ENCODE results near the gene TNFSF13. TPM values are rescaled to one million over a fixed set of nuclear protein-coding genes. Genes with fewer than 3 reads are reported as not detected.
A peak's percentile ranks its signal among the peaks of the same experiment; 100 is the strongest.
"Not testable (repeated sequence)": the region's sequence is repeated elsewhere in the genome, so short reads cannot be mapped to it uniquely, and the experiment has no call there.

Gene TNFSF13
- total and polyA plus RNA-seq, 3 experiments from 2014 or later: 0.80 to 1.6 TPM; not detected in 1

DNA sequence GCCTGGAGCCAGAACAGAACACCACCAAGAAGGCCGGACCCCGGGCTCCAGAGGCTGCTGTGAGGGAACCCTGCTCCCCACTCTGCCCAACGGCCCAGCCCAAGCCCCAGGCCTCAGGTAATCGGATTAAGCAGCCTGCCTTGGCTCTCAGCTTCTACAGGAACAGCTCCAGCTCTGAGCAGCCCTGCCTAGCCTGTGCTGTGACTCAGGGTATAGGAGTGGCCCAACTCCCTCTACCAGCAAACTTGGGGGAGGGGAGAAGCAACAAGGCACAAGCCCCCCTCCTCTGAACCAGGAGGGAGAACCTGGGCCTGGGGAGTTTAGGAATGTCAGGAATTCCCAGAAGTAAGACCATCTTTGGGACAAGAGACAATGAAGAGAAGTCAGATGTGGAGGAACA lies 32.2 kb downstream of the TNFSF13 start:
- no peaks in the 10 kb centered on the region for H3K4me1 ChIP-seq (ENCODE audit: insufficient read depth, low read length)
- no peaks in the 10 kb centered on the region for H3K27me3 ChIP-seq (ENCODE audit: insufficient read depth, low read length, poor library complexity, severe bottlenecking)
- Mint-ChIP-seq H3K27me3 (no peaks in the 10 kb centered on the region), H3K9me3 (no peaks in the 10 kb centered on the region), H3K36me3 (peaks cover 14 to 66% (median 18%) of the 10 kb centered on the region in 3 donors), H3K27ac (peak overlapping the region in 4 of 8 donors; percentile 29 to 88 (median 42)), H3K4me3 (no peak overlapping the region), H3K4me1 (peaks cover under 1 to 4% (median 1%) of the 10 kb centered on the region in 3 donors)
- H3K36me3 ChIP-seq (ENCODE audit: insufficient read depth, low read length): peaks cover 44% of the 10 kb centered on the region
- no peak for DNase-seq
- ChIA-PET CTCF (interaction anchor here (0.8 to 2.9 kb wide), 6 partner anchors 30 to 155 kb away, joined by 3 to 18 read pairs (median 10); partner anchors contain the start of genes TMEM102, TP53 and WRAP53), POLR2A (no interaction called here)
- H3K27ac ChIP-seq (ENCODE audit: low read depth, low read length): no peak overlapping the region
- no peaks in the 10 kb centered on the region for H3K9me3 ChIP-seq (ENCODE audit: low read length)
- H3K4me3 ChIP-seq (ENCODE audit: low read length): no peak overlapping the region

DNA sequence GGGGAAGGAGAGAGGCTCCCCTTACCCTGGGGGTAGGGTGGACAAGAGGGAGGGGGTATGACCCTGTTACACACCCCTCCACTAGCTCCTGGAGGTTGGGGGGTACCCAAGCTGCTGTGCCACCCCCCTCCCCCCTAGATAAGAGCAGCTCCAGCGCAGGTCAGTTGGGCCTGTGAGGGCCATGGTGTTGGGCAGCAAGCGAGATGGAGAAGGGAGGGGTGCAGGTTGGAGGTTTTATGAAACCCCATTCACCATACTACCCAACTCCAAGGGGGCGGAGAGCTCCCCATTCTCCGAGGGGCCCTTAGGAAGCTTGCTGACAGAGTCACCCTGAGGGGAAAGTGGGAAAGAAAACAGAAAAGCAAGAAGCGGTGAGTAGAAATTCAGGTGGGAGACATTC lies 33.0 kb downstream of the TNFSF13 start:
- Histone ChIP-seq H3K36me3 (ENCODE audit: insufficient read depth, low read length) (peaks cover 46% of the 10 kb centered on the region), H3K4me3 (ENCODE audit: low read length) (no peak overlapping the region), H3K27ac (ENCODE audit: low read depth, low read length) (no peak overlapping the region), H3K27me3 (ENCODE audit: insufficient read depth, low read length, poor library complexity, severe bottlenecking) (no peaks in the 10 kb centered on the region), H3K9me3 (ENCODE audit: low read length) (no peaks in the 10 kb centered on the region), H3K4me1 (ENCODE audit: insufficient read depth, low read length) (no peaks in the 10 kb centered on the region)
- H3K4me1 Mint-ChIP-seq: peaks cover 0 to 3% (median 0%) of the 10 kb centered on the region in 3 donors
- H3K9me3 Mint-ChIP-seq: no peaks in the 10 kb centered on the region
- no peaks in the 10 kb centered on the region for H3K27me3 Mint-ChIP-seq
- peaks cover 14 to 75% (median 18%) of the 10 kb centered on the region in 3 donors for H3K36me3 Mint-ChIP-seq
- H3K4me3 Mint-ChIP-seq: no peak overlapping the region
- CTCF ChIA-PET: no interaction called here
- POLR2A ChIA-PET: no interaction called here
- DNase-seq: no peak
- H3K27ac Mint-ChIP-seq: no peak overlapping the region

DNA sequence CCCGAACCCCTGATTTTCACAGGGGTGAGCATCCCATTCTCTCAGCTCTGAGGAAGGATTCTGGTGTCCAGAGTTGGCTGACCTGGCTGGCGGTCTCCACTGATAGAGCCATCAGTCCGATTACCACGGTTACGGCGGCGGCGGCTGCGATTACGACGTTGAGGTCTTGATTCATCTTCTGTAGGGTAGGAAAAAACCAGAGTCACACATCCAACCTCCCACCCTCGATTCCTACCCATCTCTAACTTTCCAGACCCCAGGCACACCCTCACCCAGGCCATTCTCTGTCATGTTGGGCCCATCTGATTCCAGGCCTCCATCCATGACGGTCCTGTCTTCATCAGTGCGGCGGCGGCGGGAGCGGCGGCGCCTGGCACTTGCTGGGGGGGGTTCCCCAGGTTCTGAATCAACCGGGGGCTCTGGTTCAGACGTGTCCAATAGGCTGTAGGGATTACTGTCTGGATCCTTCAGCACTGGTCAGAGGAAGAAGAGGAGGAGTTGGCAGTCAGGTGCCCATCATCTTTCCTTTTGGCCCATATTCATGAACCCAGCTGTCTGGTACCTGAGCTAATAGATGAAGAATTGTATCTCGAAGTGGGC lies 34.0 kb downstream of the TNFSF13 start:
- Mint-ChIP-seq H3K4me3 (no peak overlapping the region), H3K9me3 (no peaks in the 10 kb centered on the region), H3K4me1 (peaks cover 0 to 3% (median 0%) of the 10 kb centered on the region in 3 donors), H3K27ac (no peak overlapping the region), H3K27me3 (no peaks in the 10 kb centered on the region), H3K36me3 (peaks cover 14 to 75% (median 20%) of the 10 kb centered on the region in 3 donors)
- Histone ChIP-seq H3K9me3 (ENCODE audit: low read length) (no peaks in the 10 kb centered on the region), H3K27ac (ENCODE audit: low read depth, low read length) (no peak overlapping the region), H3K27me3 (ENCODE audit: insufficient read depth, low read length, poor library complexity, severe bottlenecking) (no peaks in the 10 kb centered on the region), H3K4me1 (ENCODE audit: insufficient read depth, low read length) (no peaks in the 10 kb centered on the region), H3K36me3 (ENCODE audit: insufficient read depth, low read length) (peaks cover 46% of the 10 kb centered on the region), H3K4me3 (ENCODE audit: low read length) (no peak overlapping the region)
- ChIA-PET POLR2A (no interaction called here), CTCF (no interaction called here)
- no peak for DNase-seq

DNA sequence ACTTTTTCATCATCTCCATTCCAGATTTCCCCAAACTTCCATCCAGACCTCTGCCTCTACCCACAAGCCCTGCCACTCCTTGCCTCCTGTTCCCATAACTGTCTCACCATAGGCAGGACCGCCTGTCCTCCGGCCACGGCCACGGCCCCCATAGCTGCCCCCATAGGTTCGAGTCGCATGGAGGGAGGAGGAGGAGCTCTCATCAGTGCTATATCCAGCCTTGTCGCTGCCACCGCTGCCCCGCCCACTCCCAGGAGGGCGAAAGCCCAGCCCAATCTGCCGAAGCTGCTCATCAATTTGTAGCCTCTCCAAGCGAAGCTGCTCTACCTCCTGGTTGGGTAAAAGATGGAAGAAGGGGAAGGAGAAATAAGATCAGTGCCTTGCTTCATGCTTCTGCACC lies 34.7 kb downstream of the TNFSF13 start:
- Mint-ChIP-seq H3K36me3 (peaks cover 14 to 71% (median 20%) of the 10 kb centered on the region in 3 donors), H3K9me3 (no peaks in the 10 kb centered on the region), H3K27ac (peak overlapping the region in 1 of 8 donors; percentile 6), H3K27me3 (no peaks in the 10 kb centered on the region), H3K4me1 (peaks cover 0 to 3% (median 0%) of the 10 kb centered on the region in 3 donors), H3K4me3 (no peak overlapping the region)
- H3K27ac ChIP-seq (ENCODE audit: low read depth, low read length): no peak overlapping the region
- H3K36me3 ChIP-seq (ENCODE audit: insufficient read depth, low read length): peaks cover 43% of the 10 kb centered on the region
- H3K27me3 ChIP-seq (ENCODE audit: insufficient read depth, low read length, poor library complexity, severe bottlenecking): no peaks in the 10 kb centered on the region
- H3K4me3 ChIP-seq (ENCODE audit: low read length): no peak overlapping the region
- H3K4me1 ChIP-seq (ENCODE audit: insufficient read depth, low read length): no peaks in the 10 kb centered on the region
- POLR2A ChIA-PET: no interaction called here
- CTCF ChIA-PET: interaction anchor here (2.6 kb wide), 1 partner anchor 9 kb away, joined by 12 read pairs; the partner anchor contains the start of gene MPDU1
- DNase-seq: no peak
- no peaks in the 10 kb centered on the region for H3K9me3 ChIP-seq (ENCODE audit: low read length)

DNA sequence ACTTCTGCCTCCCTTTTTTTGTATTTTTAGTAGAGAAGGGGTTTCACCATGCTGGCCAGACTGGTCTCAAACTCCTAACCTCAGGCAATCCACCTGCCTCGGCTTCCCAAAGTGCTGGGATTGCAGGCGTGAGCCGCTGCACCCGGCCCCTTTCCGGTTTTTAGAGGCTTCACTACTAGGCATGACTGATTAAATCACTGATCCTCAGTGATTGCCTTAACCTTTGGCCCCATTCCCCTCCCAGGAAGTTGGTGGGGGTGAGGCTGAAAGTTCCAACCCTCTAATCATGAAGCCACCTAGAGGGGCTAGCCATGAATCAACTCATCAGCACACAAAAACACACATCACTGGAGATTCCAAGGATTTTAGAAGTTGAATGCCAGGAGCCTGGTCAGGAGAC lies 39.0 kb downstream of the TNFSF13 start:
- H3K27ac ChIP-seq (ENCODE audit: low read depth, low read length); H3K4me1 ChIP-seq (ENCODE audit: insufficient read depth, low read length); H3K4me3 Mint-ChIP-seq; DNase-seq; H3K4me1 Mint-ChIP-seq; CTCF ChIA-PET; H3K9me3 ChIP-seq (ENCODE audit: low read length); H3K4me3 ChIP-seq (ENCODE audit: low read length); H3K9me3 Mint-ChIP-seq; H3K27me3 ChIP-seq (ENCODE audit: insufficient read depth, low read length, poor library complexity, severe bottlenecking); POLR2A ChIA-PET; H3K27ac Mint-ChIP-seq; H3K27me3 Mint-ChIP-seq: not testable (repeated sequence)
- H3K36me3 ChIP-seq (ENCODE audit: insufficient read depth, low read length): peaks cover 52% of the 10 kb centered on the region
- peaks cover 18 to 86% (median 23%) of the 10 kb centered on the region in 3 donors for H3K36me3 Mint-ChIP-seq

DNA sequence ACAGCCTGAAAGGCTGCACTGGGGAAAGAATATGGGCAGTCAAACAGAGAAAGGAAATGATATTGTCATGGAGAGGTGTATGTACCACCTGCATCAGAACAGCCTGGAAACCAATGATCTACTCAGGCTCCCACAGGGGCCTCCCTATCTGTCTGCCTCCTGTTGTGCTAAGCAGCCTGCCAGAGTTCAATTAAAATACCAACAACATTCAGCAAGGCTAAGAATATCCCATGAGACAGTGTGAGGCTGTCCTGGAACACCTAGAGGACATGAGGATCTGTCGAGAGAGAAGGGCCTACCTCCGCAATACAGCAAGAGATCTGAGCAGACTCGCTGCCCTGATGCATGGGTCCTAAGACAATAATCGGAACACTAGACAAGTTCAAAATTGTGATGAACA lies 47.7 kb downstream of the TNFSF13 start:
- Mint-ChIP-seq H3K36me3 (peaks cover 5 to 54% (median 13%) of the 10 kb centered on the region in 3 donors), H3K4me3 (no peak overlapping the region), H3K27ac (peak overlapping the region in 2 of 8 donors; percentile 19 to 63), H3K27me3 (no peaks in the 10 kb centered on the region), H3K9me3 (no peaks in the 10 kb centered on the region), H3K4me1 (peaks cover 21 to 27% (median 25%) of the 10 kb centered on the region in 3 donors)
- CTCF ChIA-PET: interaction anchor here (1.3 kb wide), 1 partner anchor 9 kb away, joined by 5 read pairs; the partner anchor contains the start of gene FXR2
- no peak for DNase-seq
- Histone ChIP-seq H3K27ac (ENCODE audit: low read depth, low read length) (no peak overlapping the region), H3K4me1 (ENCODE audit: insufficient read depth, low read length) (no peaks in the 10 kb centered on the region), H3K36me3 (ENCODE audit: insufficient read depth, low read length) (peaks cover 20% of the 10 kb centered on the region), H3K27me3 (ENCODE audit: insufficient read depth, low read length, poor library complexity, severe bottlenecking) (no peaks in the 10 kb centered on the region), H3K9me3 (ENCODE audit: low read length) (no peaks in the 10 kb centered on the region), H3K4me3 (ENCODE audit: low read length) (no peak overlapping the region)
- POLR2A ChIA-PET: no interaction called here

DNA sequence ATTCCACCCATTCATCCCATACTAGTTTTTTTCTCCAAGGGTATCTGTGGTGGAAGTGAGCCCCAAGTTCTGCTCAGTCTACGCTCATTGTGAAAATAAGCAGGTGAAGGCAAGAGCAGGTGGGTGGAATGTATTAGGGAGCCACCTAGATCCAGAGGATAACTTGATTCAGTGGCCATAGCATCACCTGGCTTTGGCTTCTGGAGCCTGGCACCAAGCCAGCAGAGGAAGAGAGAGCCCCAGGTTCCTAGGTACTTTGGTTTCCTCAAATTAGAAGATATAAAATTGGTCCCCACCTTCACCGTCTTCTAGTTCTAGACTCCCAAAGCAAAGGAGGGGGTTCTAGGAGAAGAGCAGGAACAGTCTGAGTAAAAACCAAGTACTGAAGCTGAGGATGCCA lies 52.1 kb downstream of the TNFSF13 start:
- Histone ChIP-seq H3K4me3 (ENCODE audit: low read length) (no peak overlapping the region), H3K4me1 (ENCODE audit: insufficient read depth, low read length) (peaks cover 26% of the 10 kb centered on the region), H3K9me3 (ENCODE audit: low read length) (no peaks in the 10 kb centered on the region), H3K27me3 (ENCODE audit: insufficient read depth, low read length, poor library complexity, severe bottlenecking) (no peaks in the 10 kb centered on the region), H3K36me3 (ENCODE audit: insufficient read depth, low read length) (no peaks in the 10 kb centered on the region), H3K27ac (ENCODE audit: low read depth, low read length) (no peak overlapping the region)
- Mint-ChIP-seq H3K4me1 (peaks cover 44 to 55% (median 49%) of the 10 kb centered on the region in 3 donors), H3K9me3 (no peaks in the 10 kb centered on the region), H3K27ac (no peak overlapping the region), H3K27me3 (no peaks in the 10 kb centered on the region), H3K36me3 (peaks cover 0 to 27% (median 3%) of the 10 kb centered on the region in 3 donors), H3K4me3 (peak overlapping the region in 1 of 7 donors; percentile 34)
- no peak for DNase-seq
- CTCF ChIA-PET: interaction anchor here (1.0 kb wide), 1 partner anchor 21 kb away, joined by 4 read pairs; no protein-coding TSS in a partner anchor
- POLR2A ChIA-PET: interaction anchor here (0.5 to 0.7 kb wide), 2 partner anchors 39 to 606 kb away, joined by 3 to 4 read pairs; no protein-coding TSS in a partner anchor

Measured in CD8-positive, alpha-beta memory T cell (primary cell).